ENCODE measurements around the gene TENT5C. TPM values are rescaled to one million over a fixed set of nuclear protein-coding genes. Genes with fewer than 3 reads are reported as not detected.

The TENT5C gene
- total and polyA plus RNA-seq, 10 of the 15 experiments (the other 5 are each of a cell fraction or from before 2014, with no cell fraction given), result 0.19 to 2.4 (median 0.78) TPM

DNA sequence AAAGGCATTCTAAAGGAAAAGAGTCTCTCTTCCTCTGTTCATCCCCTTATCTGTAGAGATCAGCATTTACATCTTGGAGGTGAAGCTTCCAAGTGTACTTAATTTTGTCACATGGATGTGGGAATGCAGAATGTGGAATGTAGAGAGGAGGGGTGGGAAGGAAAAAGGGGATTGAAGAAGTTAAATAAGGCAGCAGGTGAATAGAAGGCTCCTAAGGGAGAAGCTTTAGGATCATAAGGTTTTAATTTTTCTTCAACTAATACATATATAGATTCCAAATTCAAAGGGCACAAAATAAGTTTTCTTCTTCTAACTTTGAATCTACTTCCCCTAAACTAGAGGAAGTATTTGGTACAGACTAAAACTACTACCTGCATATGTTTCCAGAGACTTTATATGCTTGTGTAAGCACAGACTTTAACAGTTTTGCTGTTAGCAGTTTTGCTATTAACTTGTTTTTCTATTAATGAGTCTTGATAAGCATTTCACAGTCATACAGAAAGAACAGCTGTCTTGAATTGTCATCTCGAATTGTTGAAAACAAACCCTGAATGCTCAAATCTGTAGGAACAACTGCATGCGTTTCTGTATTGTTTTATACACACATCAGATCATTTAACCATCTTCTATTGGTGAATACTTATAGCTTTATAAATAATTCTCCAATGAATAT lies 12.7 kb downstream of the TENT5C start:
- Histone ChIP-seq H3K27ac (ENCODE audit: control insufficient read depth, insufficient read depth) (no peak overlapping the region), H3K79me2 (ENCODE audit: control insufficient read depth, insufficient read depth, low read length) (no peaks in the 10 kb centered on the region)
- TF ChIP-seq SUPT20H (IDR thresholded peaks at IDR 0.05; ENCODE audit: borderline replicate concordance, control insufficient read depth, low read depth, low read length) (no peak), SUZ12 (IDR thresholded peaks at IDR 0.05; ENCODE audit: unreplicated experiment) (no peak), RBBP5 (conservative IDR thresholded peaks at IDR 0.05) (no peak), MEF2B (IDR thresholded peaks at IDR 0.05; ENCODE audit: partially characterized antibody, poor library complexity, severe bottlenecking) (no peak), PML (IDR thresholded peaks at IDR 0.05; ENCODE audit: low read length) (no peak), SMC3 (IDR thresholded peaks at IDR 0.05; ENCODE audit: borderline replicate concordance, low read length) (no peak), MEF2A (IDR thresholded peaks at IDR 0.05; ENCODE audit: insufficient read depth, low read depth, low read length) (no peak), HDAC2 (IDR thresholded peaks at IDR 0.05) (no peak), RCOR1 (conservative IDR thresholded peaks at IDR 0.05; ENCODE audit: low read depth, low read length) (no peak), SIN3A (IDR thresholded peaks at IDR 0.05; ENCODE audit: low read depth, low read length) (no peak), SMAD5 (IDR thresholded peaks at IDR 0.05; ENCODE audit: low read depth) (no peak), RUNX3 (IDR thresholded peaks at IDR 0.05; ENCODE audit: low read length) (no peak)
- TF ChIP-seq, protein P1, sequence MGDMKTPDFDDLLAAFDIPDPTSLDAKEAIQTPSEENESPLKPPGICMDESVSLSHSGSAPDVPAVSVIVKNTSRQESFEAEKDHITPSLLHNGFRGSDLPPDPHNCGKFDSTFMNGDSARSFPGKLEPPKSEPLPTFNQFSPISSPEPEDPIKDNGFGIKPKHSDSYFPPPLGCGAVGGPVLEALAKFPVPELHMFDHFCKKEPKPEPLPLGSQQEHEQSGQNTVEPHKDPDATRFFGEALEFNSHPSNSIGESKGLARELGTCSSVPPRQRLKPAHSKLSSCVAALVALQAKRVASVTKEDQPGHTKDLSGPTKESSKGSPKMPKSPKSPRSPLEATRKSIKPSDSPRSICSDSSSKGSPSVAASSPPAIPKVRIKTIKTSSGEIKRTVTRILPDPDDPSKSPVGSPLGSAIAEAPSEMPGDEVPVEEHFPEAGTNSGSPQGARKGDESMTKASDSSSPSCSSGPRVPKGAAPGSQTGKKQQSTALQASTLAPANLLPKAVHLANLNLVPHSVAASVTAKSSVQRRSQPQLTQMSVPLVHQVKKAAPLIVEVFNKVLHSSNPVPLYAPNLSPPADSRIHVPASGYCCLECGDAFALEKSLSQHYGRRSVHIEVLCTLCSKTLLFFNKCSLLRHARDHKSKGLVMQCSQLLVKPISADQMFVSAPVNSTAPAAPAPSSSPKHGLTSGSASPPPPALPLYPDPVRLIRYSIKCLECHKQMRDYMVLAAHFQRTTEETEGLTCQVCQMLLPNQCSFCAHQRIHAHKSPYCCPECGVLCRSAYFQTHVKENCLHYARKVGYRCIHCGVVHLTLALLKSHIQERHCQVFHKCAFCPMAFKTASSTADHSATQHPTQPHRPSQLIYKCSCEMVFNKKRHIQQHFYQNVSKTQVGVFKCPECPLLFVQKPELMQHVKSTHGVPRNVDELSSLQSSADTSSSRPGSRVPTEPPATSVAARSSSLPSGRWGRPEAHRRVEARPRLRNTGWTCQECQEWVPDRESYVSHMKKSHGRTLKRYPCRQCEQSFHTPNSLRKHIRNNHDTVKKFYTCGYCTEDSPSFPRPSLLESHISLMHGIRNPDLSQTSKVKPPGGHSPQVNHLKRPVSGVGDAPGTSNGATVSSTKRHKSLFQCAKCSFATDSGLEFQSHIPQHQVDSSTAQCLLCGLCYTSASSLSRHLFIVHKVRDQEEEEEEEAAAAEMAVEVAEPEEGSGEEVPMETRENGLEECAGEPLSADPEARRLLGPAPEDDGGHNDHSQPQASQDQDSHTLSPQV (IDR thresholded peaks at IDR 0.05), result no peak
- TF ChIP-seq, protein P2, sequence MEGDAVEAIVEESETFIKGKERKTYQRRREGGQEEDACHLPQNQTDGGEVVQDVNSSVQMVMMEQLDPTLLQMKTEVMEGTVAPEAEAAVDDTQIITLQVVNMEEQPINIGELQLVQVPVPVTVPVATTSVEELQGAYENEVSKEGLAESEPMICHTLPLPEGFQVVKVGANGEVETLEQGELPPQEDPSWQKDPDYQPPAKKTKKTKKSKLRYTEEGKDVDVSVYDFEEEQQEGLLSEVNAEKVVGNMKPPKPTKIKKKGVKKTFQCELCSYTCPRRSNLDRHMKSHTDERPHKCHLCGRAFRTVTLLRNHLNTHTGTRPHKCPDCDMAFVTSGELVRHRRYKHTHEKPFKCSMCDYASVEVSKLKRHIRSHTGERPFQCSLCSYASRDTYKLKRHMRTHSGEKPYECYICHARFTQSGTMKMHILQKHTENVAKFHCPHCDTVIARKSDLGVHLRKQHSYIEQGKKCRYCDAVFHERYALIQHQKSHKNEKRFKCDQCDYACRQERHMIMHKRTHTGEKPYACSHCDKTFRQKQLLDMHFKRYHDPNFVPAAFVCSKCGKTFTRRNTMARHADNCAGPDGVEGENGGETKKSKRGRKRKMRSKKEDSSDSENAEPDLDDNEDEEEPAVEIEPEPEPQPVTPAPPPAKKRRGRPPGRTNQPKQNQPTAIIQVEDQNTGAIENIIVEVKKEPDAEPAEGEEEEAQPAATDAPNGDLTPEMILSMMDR (IDR thresholded peaks at IDR 0.05 in 2 of 3, conservative IDR thresholded peaks at IDR 0.05 in 1 of 3; ENCODE audit: control insufficient read depth in 2 of 3, extremely low read depth in 1 of 3, insufficient read depth in 1 of 3, low read depth in 3 of 3, low read length in 3 of 3), result no peak

More for the DNA sequence above, 12.7 kb downstream of the TENT5C start:
- no peak for ATAC-seq
- Histone ChIP-seq H3K9me3 (replicated peaks; ENCODE audit: control insufficient read depth, insufficient read depth, low read length) (no peaks in the 10 kb centered on the region; the same call in 2 of the 3 replicates), H3K36me3 (ENCODE audit: control insufficient read depth in 2 of 2, insufficient read depth in 2 of 2, low read length in 1 of 2) (no peaks in the 10 kb centered on the region), H3K9ac (ENCODE audit: control insufficient read depth, insufficient read depth, low read length) (no peak overlapping the region), H3K4me2 (ENCODE audit: control insufficient read depth, insufficient read depth) (no peak overlapping the region), H2AFZ (ENCODE audit: control insufficient read depth, low read depth, low read length) (no peak overlapping the region), H3K27me3 (replicated peaks in 1 of 2; ENCODE audit: control insufficient read depth in 2 of 2, insufficient read depth in 2 of 2, low read length in 1 of 2) (peaks cover 3% of the 10 kb centered on the region in 2 experiments), H4K20me1 (ENCODE audit: control insufficient read depth, insufficient read depth) (no peaks in the 10 kb centered on the region; the same call in 1 of the 2 replicates), H3K4me3 (no peak overlapping the region), H3K4me1 (ENCODE audit: control insufficient read depth, insufficient read depth, low read length) (no peaks in the 10 kb centered on the region)
- no peak for FAIRE-seq
- RAD21 ChIA-PET (ENCODE audit: unreplicated experiment), result no interaction called here
- SMC1A ChIA-PET (ENCODE audit: uncharacterized antibody, unreplicated experiment), result interaction anchor here (1.0 to 1.2 kb wide), 2 partner anchors 9 to 84 kb away, joined by 3 to 4 read pairs; no protein-coding TSS in a partner anchor
- 24% methylated on average over 2 of the region's 2 CpGs for WGBS (ENCODE audit: insufficient coverage, insufficient replicate concordance, low lambda C conversion rate, missing lambda C conversion rate)
- no TSS peak for BruUV-seq (replicated peaks)
- CTCF ChIA-PET, result interaction anchor here (0.6 to 1.3 kb wide), 3 partner anchors 12 to 84 kb away, joined by 3 to 4 read pairs (median 3); no protein-coding TSS in a partner anchor
- no peak for DNase-seq (ENCODE audit: low read depth, low spot score)
- POLR2A ChIA-PET, result no interaction called here
- intact Hi-C loops (cut with micrococcal nuclease; ENCODE audit: unreplicated experiment) (no loop called here), in situ Hi-C loops (cut with MboI) (no loop called here)

Measured in GM12878 (cell line).